VCaP (cell line): ENCODE measurements around the gene LRRC56.
A peak's percentile ranks its signal among the peaks of the same experiment; 100 is the strongest.

Experiments
- H3K27ac ChIP-seq: fragments of 450-650 bp; 2 replicates; pipeline ENCODE4 v1.5.1; 2017
- TF ChIP-seq, protein P1 (sequence below): fragments of 450-650 bp; conservative IDR thresholded peaks from 2 replicates; pipeline ENCODE4 v1.5.1; 2017; ENCODE audit warnings: mild to moderate bottlenecking, moderate library complexity

LRRC56 gene

DNA sequence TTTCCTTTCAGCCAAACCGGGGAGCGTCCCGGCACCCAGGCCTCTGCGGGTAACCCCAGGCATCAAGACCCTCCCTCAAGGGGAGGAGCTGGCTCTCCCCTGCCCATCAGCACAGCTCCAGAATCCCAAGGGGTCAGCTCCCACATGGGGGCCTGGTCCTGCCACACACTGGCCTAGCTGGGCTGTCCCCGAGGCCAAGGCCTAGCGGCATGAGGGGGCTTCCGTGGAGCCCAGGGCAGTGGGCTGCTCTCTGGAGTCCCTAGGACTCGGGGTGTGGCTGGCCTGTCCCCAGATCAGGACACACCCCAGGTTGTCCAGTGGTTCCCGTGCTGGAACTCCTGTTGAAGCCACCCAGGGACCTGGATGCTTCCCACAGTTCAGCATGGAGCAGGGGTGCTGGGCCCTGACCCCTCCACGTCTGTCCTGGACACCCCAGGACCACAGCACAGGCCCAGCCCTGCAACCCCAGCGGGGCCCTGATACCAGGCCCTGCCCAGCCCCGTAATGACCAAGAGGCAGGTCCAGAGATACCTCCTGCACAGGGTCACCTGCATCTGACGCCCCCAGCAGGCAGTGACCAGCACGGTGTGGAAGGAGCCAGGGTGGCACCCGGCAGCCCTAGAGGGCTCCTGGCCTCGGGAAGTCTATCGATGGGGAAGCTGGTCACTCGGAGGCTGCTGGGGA, 7.5 kb upstream of the LRRC56 start:
- H3K27ac ChIP-seq, result no peak overlapping the region
- TF ChIP-seq, protein P1, sequence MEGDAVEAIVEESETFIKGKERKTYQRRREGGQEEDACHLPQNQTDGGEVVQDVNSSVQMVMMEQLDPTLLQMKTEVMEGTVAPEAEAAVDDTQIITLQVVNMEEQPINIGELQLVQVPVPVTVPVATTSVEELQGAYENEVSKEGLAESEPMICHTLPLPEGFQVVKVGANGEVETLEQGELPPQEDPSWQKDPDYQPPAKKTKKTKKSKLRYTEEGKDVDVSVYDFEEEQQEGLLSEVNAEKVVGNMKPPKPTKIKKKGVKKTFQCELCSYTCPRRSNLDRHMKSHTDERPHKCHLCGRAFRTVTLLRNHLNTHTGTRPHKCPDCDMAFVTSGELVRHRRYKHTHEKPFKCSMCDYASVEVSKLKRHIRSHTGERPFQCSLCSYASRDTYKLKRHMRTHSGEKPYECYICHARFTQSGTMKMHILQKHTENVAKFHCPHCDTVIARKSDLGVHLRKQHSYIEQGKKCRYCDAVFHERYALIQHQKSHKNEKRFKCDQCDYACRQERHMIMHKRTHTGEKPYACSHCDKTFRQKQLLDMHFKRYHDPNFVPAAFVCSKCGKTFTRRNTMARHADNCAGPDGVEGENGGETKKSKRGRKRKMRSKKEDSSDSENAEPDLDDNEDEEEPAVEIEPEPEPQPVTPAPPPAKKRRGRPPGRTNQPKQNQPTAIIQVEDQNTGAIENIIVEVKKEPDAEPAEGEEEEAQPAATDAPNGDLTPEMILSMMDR, result no peak

GRCh38 chr11:530960-531831, 6.1 kb upstream of the LRRC56 start:
- no peak overlapping the region for H3K27ac ChIP-seq

GRCh38 chr11:531919-532526, 5.3 kb upstream of the LRRC56 start:
- TF ChIP-seq, protein P1, result no peak
- H3K27ac ChIP-seq, result no peak overlapping the region

More at GRCh38 chr11:530960-531831, 6.1 kb upstream of the LRRC56 start:
- TF ChIP-seq, protein P1, result no peak

DNA sequence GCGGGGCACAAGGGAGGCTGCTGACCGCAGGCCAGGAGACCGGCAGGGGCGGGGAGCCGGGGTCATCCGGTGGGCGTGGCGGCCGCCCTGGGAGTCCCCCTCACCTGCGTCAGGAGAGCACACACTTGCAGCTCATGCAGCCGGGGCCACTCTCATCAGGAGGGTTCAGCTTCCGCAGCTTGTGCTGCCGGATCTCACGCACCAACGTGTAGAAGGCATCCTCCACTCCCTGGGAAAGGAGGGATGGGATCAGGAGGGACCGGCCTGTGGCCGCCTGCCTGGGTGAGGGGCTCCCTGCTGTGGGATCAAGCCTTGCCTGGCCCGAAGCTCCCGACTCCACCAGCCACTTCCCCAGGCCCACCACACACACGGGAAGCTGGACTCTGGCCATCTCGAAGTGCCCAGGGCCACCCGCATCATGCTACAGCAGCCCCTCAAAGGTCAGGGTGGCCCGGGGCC, 4.8 kb upstream of the LRRC56 start:
- H3K27ac ChIP-seq, result no peak overlapping the region
- TF ChIP-seq, protein P1, result no peak

DNA sequence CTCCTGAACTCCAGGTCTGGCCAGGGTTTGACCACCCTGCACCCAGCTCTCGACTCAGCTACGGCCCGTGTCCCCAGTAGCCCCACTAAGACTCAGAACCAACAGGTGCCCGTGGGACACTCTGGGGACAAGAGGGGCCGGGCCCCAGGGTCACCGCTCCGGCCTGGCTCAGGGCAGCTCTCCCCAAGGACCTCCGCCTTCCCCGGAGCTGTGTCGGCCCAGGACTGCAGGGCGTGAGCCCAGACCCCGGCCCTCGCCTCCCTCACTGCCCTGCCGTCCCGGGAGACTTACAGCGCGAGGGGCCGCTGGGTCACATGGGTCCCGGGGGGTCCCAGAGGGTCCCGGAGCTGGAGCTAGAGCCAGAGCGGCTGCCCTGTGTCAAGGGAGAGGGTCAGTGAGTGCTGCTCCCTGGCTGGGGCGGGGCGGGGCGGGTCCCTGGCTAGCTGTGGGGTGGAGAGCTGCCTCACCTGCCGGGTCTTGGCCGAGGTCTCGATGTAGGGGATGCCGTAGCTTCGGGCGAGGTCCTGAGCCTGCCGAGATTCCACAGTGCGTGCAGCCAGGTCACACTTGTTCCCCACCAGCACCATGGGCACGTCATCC, 4.2 kb upstream of the LRRC56 start:
- TF ChIP-seq, protein P1, result no peak
- H3K27ac ChIP-seq, result peak overlapping the region; percentile 86; the same call in 1 of the 2 replicates

DNA sequence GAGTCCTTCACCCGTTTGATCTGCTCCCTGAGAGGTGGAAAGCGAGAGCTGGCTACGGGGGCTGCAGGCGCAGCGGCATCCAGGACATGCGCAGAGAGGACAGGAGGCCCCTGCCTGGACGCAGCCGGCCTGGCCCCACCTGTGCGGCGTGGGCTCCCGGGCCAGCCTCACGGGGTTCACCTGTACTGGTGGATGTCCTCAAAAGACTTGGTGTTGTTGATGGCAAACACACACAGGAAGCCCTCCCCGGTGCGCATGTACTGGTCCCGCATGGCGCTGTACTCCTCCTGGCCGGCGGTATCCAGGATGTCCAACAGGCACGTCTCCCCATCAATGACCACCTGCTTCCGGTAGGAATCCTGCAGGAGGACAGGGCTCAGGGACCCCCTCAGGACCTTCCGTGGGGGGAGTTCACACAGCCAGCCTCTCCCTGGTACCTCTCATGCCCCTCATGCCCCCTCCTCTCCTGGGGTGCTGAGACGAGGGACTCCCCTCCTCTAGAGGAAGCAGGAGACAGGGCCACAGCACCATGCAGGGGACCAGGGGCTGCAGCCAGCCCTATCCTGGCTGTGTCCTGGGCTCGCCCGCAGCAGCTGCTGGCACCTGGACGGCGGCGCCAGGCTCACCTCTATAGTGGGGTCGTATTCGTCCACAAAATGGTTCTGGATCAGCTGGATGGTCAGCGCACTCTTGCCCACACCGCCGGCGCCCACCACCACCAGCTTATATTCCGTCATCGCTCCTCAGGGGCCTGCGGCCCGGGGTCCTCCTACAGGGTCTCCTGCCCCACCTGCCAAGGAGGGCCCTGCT, 3.5 kb upstream of the LRRC56 start:
- TF ChIP-seq, protein P1, result no peak
- peak overlapping the region; percentile 86 for H3K27ac ChIP-seq
